Measurements from ENCODE around the gene WDR35.

GRCh38 chr2:19895535-19895934 lies 94.4 kb downstream of the WDR35 start:
- TF ChIP-seq EZH2 (IDR thresholded peaks at IDR 0.05; ENCODE audit: low read length, unreplicated experiment) = no peak
- no peak for TF ChIP-seq CTCF (conservative IDR thresholded peaks at IDR 0.05; ENCODE audit: low read depth, low read length)
- TF ChIP-seq EZH2phosphoT487 (IDR thresholded peaks at IDR 0.05; ENCODE audit: borderline replicate concordance, low read length) = no peak
